ENCODE results near the gene ATP6V0A4. TPM values are rescaled to one million over a fixed set of nuclear protein-coding genes. Genes with fewer than 3 reads are reported as not detected.

ATP6V0A4 gene
- total RNA-seq, 2 experiments from 2014 or later = not detected

Other genes starting within 250 kb of the ATP6V0A4 start
- gene SVOPL, start 96.8 kb downstream of the ATP6V0A4 start, total RNA-seq = 1 to 10 TPM; 2.5 to 4.9 TPM
- not detected for gene TMEM213, start 202 bp downstream of the ATP6V0A4 start, total RNA-seq
- gene KIAA1549, start 183.2 kb upstream of the ATP6V0A4 start, total RNA-seq = 1 to 10 TPM; 1.1 TPM
- gene ZC3HAV1L, start 237.8 kb upstream of the ATP6V0A4 start, total RNA-seq = 10 to 100 TPM; 15.6 to 17.4 TPM